Right lobe of liver (tissue), 6 donors: ENCODE data around the gene TNFRSF4. TPM values are rescaled to one million over a fixed set of nuclear protein-coding genes. Genes with fewer than 3 reads are reported as not detected.

ENCODE experiments used
- ATAC-seq, 4 donors: fragments of 200-7000 bp; cut with Tn5 transposase; one replicate each; pipeline ENCODE4 v1.9.1; 2020; ENCODE audit warnings: mild to moderate bottlenecking in 4 of 4, moderate library complexity in 4 of 4
- DNase-seq, 3 donors: peaks; one replicate each; pipeline ENCODE4 v3.0.0-alpha.2; 2020
- H3K27ac ChIP-seq, 3 donors: fragments of 200-600 bp; one replicate each; pipeline ENCODE4 v1.8.0; 2022
- H3K27me3 ChIP-seq, 2 donors: fragments of 200-600 bp; one replicate each; pipeline ENCODE4 v1.8.0; 2022
- H3K36me3 ChIP-seq, 4 donors: fragments of 200-600 bp; sonication (generic) in 1 of 4; one replicate each; pipeline versions ENCODE4 v1.5.1 to v1.8.0; 2017 to 2022; ENCODE audit warnings: control low read depth in 1 of 4
- H3K4me1 ChIP-seq, 4 donors: fragments of 200-600 bp; sonication (generic) in 1 of 4; one replicate each; pipeline versions ENCODE4 v1.5.1 to v1.8.0; 2017 to 2022; ENCODE audit warnings: control low read depth in 1 of 4
- H3K4me3 ChIP-seq, 3 donors: fragments of 200-600 bp; one replicate each; pipeline ENCODE4 v1.8.0; 2022
- H3K9me3 ChIP-seq, 4 donors: fragments of 200-600 bp; sonication (generic) in 1 of 4; one replicate each; pipeline versions ENCODE4 v1.5.1 to v1.8.0; 2017 to 2022; ENCODE audit warnings: control low read depth in 1 of 4
- POLR2A ChIP-seq: fragments of 450-650 bp; IDR thresholded peaks from one replicate; pipeline ENCODE4 v1.6.1; 2017; ENCODE audit warnings: antibody characterized with exemption, mild to moderate bottlenecking
- WGBS: methylation state at CpG from one replicate; pipeline ENCODE4 v1.1.6; 2018; ENCODE audit warnings: low coverage, low lambda C conversion rate; ENCODE audit not compliant: insufficient coverage; ENCODE audit errors: missing lambda C conversion rate; 5-methylcytosine and 5-hydroxymethylcytosine counted together
- intact Hi-C, 2 donors: fragments of 100-400 bp; cut with DNase I; formaldehyde crosslinking; loops; one replicate each; pipeline versions ENCODE4 v1.11.2 to v1.14.1; 2022
- total RNA-seq, 6 experiments: library from RNA; depleted of rRNA in 2 of 6; stranded (reverse); fragments of >200 nt in 2 of 6; fragmentation: NEBNext Ultra II Directional in 3 of 6; extraction: Animal tissue kit (Norgen Biotek cat#: 25700) in 3 of 6; gene quantifications; one replicate each; pipeline versions ENCODE4 v1.1.0 to v1.2.4, GENCODE V29; 2016 to 2023
- TF ChIP-seq, protein P1 (sequence below), 4 donors: fragments of 200-600 bp in 3 of 4; fragments of 450-650 bp in 1 of 4; IDR thresholded peaks; one replicate each; pipeline versions ENCODE4 v1.5.1 to v1.8.0; 2016 to 2022; ENCODE audit warnings: antibody characterized with exemption in 4 of 4, mild to moderate bottlenecking in 2 of 4
- donor health status: DM: no; HTN: yes; CAD: no.
- donor health status: DM: no; HTN: no; CAD: no.
- donor health status: DM: no; HTN: no; CAD: no.
- donor health status: DM: no; HTN: yes; CAD: no.
- donor health status: DM: no; HTN: yes; CAD: no.

The TNFRSF4 gene
- total RNA-seq, 6 experiments from 2014 or later = 0.20 to 0.99 (median 0.28) TPM; not detected in 2

DNA sequence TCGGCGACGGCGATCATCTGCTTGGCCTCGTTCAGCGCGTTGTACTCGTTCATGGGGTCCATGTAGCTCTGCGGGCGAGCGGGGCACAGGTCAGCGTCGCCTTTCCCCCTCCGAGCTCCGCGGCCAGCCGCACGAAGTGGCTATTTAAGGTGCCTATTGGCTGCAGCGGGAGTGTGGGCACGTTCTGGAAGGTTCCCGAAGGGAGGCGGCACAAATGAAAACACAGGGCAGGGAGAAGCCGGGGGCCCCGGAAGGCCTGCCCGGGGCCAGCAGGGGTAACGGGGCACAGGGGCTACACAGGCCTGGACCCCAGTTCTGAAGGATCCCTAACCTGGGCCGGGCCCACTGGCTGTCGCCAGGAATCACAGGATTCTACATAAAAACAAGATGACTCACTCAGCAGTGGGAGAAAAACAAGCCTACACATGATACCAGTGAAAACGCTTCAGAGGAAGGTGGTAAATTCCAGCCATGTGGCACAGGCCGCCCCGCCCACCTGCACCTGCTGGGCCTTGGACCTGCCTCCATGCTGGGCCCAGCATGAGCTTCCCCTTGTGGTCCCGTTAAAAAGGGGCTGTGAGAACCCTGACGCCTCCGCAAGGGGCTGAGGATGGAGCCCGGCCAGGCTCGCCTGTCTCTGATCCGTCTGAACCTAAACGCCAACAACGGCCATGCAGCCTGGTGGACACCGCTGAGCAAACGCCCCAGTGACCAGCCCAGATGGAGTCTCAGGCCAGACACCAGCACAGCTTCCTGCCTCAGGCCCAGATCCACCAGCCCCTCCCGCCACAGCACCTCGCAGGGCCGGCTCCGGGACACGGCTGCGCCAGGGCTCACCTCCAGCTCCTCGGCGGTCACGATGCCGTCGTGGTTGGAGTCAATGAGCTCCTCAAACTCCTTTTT lies 3.9 kb upstream of the TNFRSF4 start:
- Histone ChIP-seq H3K27me3 (no peaks in the 10 kb centered on the region), H3K4me3 (no peak overlapping the region), H3K36me3 (peaks cover 0 to 49% (median 9%) of the 10 kb centered on the region in 4 donors), H3K4me1 (no peaks in the 10 kb centered on the region), H3K27ac (no peak overlapping the region), H3K9me3 (no peaks in the 10 kb centered on the region)
- 97% methylated on average over 13 of the region's 52 CpGs for WGBS
- no peak for TF ChIP-seq POLR2A
- TF ChIP-seq, protein P1, sequence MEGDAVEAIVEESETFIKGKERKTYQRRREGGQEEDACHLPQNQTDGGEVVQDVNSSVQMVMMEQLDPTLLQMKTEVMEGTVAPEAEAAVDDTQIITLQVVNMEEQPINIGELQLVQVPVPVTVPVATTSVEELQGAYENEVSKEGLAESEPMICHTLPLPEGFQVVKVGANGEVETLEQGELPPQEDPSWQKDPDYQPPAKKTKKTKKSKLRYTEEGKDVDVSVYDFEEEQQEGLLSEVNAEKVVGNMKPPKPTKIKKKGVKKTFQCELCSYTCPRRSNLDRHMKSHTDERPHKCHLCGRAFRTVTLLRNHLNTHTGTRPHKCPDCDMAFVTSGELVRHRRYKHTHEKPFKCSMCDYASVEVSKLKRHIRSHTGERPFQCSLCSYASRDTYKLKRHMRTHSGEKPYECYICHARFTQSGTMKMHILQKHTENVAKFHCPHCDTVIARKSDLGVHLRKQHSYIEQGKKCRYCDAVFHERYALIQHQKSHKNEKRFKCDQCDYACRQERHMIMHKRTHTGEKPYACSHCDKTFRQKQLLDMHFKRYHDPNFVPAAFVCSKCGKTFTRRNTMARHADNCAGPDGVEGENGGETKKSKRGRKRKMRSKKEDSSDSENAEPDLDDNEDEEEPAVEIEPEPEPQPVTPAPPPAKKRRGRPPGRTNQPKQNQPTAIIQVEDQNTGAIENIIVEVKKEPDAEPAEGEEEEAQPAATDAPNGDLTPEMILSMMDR (IDR thresholded peaks at IDR 0.05) = no peak
- DNase-seq (no peak), ATAC-seq (no peak)
- intact Hi-C loops = no loop called here

DNA sequence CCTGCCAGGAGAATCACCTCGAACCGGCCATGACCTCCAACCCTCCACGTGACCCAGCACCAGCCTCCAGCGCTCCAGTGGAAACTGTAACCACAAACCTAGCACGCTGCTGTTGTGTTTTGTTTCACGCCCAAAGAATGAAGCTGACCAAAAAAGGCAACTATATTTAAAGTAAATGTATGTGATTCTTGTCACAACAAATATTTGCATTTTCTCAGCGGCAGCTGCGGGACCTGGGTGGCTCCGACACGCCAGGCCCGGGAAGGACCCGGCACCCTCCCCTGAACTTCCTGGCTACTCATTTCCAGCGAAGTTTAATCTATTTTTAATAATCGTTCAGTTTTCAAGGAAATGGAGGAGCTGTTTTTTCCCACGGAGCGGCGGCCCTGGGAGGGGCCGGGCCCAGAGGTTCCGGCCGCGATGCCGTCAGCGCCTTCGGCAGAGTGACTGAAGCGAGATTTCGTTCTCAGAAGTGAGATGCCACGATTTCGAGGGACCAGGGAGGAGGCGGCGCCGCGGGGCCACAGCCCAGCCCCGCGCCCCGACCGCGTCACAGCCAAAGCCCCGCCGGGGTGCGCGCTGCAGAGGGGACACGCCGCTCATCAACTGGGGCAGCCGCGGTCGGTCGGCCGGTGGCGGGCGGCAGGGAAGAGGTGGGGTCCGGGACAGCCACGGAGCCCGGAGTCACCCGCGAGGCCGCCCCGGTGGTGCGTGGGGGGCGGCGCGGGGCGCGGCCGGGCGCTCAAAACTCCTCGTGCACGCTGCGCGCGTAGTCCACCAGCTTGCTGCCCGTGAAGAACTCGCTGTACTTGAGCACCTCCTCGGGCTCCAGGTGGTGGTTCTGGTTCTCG lies 3.0 kb upstream of the TNFRSF4 start:
- DNase-seq (no peak), ATAC-seq (no peak)
- intact Hi-C loops = no loop called here
- Histone ChIP-seq H3K27me3 (no peaks in the 10 kb centered on the region), H3K4me1 (no peaks in the 10 kb centered on the region), H3K27ac (no peak overlapping the region), H3K36me3 (peaks cover 0 to 41% (median 9%) of the 10 kb centered on the region in 4 donors), H3K4me3 (no peak overlapping the region), H3K9me3 (no peaks in the 10 kb centered on the region)
- 67% methylated on average over 22 of the region's 74 CpGs for WGBS
- TF ChIP-seq, protein P1 (IDR thresholded peaks at IDR 0.05) = no peak
- TF ChIP-seq POLR2A = no peak

DNA sequence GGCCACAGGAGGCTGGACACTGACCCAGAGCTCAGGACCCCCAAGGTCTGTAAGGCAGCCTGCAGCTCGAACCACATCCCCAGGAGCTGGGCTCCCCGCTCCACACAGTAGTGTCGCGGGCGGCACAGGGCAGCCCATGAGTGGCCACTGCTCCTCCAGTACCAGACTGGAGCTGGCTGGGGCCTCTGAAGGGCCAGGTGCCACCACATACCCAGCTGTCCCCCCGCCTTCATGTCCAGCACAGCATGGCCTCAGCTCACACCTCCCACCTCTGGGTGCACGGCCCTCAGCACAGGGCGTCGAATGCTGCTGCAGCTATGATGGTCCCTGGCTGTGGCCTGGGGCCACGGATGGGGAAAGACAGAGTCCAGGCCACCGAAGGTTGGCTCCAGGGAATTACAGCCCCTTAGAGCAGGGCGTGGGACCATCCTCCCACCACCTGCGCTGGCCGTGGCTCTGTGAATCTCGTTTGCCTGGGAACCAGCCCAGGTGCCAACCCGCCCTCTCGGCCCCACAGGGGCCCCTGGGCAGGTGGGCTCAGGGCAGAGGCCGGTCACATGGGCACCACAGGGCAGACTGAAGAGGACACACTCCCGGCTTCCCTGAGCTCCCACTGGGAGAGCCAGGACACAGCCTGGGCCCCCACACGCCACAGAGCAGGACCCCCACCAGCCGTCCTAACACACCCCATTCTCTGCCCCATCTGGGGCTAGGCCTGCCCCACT lies 2.1 kb upstream of the TNFRSF4 start:
- no peak overlapping the region for H3K4me3 ChIP-seq
- no peaks in the 10 kb centered on the region for H3K27me3 ChIP-seq
- H3K9me3 ChIP-seq = no peaks in the 10 kb centered on the region
- H3K36me3 ChIP-seq = peaks cover 0 to 32% (median 6%) of the 10 kb centered on the region in 4 donors
- ATAC-seq (peak in 1 of 4 donors; percentile 8), DNase-seq (no peak)
- H3K27ac ChIP-seq = no peak overlapping the region
- WGBS = 93% methylated on average over 3 of the region's 21 CpGs
- intact Hi-C loops = no loop called here
- TF ChIP-seq, protein P1 (IDR thresholded peaks at IDR 0.05) = no peak
- no peak for TF ChIP-seq POLR2A
- no peaks in the 10 kb centered on the region for H3K4me1 ChIP-seq

DNA sequence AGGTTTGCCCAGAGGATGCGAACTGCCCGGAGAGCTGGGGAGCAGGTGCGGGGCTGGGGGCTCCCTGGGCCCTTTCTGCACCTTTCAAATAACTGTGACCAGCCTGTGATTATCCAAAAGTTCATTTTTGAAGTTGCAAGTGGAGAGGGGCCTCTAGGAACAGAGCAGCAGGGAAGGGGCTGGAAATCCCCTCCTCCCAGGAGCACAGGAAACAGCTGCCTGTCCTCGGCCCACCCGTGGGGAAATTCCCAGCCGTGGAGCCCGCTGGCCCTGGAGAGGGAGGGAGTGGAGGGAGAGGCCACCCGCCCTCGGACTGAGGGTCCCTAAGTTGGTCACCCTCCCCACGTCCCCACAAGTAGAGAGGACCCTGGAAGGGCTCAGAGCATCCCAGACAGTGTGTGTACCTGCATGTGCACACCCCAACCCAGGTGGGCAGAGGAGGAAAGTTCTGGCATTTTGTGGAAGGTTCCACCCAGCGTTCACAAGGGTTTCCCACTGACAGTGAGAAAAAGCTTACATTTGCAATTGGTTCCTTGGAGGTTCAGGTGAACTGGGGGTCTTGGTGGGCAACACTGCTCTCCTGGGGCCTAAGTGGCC lies 1.2 kb upstream of the TNFRSF4 start:
- TF ChIP-seq, protein P1 (IDR thresholded peaks at IDR 0.05) = no peak
- no peak for TF ChIP-seq POLR2A
- intact Hi-C loops = no loop called here
- Histone ChIP-seq H3K27me3 (no peaks in the 10 kb centered on the region), H3K27ac (no peak overlapping the region), H3K4me1 (no peaks in the 10 kb centered on the region), H3K4me3 (no peak overlapping the region), H3K36me3 (peaks cover 0 to 23% (median 6%) of the 10 kb centered on the region in 4 donors), H3K9me3 (no peaks in the 10 kb centered on the region)
- WGBS = 51% methylated on average over 6 of the region's 11 CpGs
- no peak for DNase-seq
- peak in 1 of 4 donors; percentile 9 for ATAC-seq
